Measurements from ENCODE around the gene PTPN14. TPM values are rescaled to one million over a fixed set of nuclear protein-coding genes. Genes with fewer than 3 reads are reported as not detected.

Gene PTPN14
- total RNA-seq, 1 experiment from 2014 or later = 76.4 TPM

GRCh38 chr1:214547747-214548146 lies 3.7 kb downstream of the PTPN14 start:
- Histone ChIP-seq H3K23ac (ENCODE audit: insufficient read length, low read depth, low read length) (no peak overlapping the region), H4K5ac (ENCODE audit: insufficient read length, low read depth, low read length) (no peak overlapping the region), H3K9ac (ENCODE audit: extremely low read depth, insufficient read length, low read length) (no peak overlapping the region), H3K56ac (ENCODE audit: insufficient read length, low read depth, low read length) (no peak overlapping the region), H3K4me1 (ENCODE audit: insufficient read depth, low read length) (peaks cover 10% of the 10 kb centered on the region), H4K20me1 (ENCODE audit: control insufficient read depth, insufficient read depth, insufficient read length) (no peaks in the 10 kb centered on the region), H3K27ac (ENCODE audit: insufficient read length, low read depth, low read length) (no peak overlapping the region), H3K79me2 (ENCODE audit: insufficient read depth, low read length) (peaks cover 53% of the 10 kb centered on the region; the same call in 1 of the 2 replicates), H2BK5ac (ENCODE audit: insufficient read length, low read length) (no peak overlapping the region), H2BK20ac (ENCODE audit: low read depth, low read length, poor library complexity, severe bottlenecking) (no peak overlapping the region), H2BK120ac (ENCODE audit: low read depth, low read length, poor library complexity, severe bottlenecking) (no peak overlapping the region), H3T11ph (ENCODE audit: low read length) (no peak overlapping the region), H2AK5ac (ENCODE audit: insufficient read length, low read length) (no peak overlapping the region), H3K4me2 (ENCODE audit: insufficient read depth, insufficient read length, low read length) (no peak overlapping the region), H4K8ac (replicated peaks; ENCODE audit: insufficient read length, low read depth, low read length) (no peak overlapping the region), H3K18ac (ENCODE audit: insufficient read length, low read depth, low read length) (no peak overlapping the region), H4K91ac (ENCODE audit: insufficient read length, low read depth, low read length) (no peak overlapping the region), H3K4ac (ENCODE audit: low read depth, low read length) (no peak overlapping the region), H2BK15ac (ENCODE audit: low read depth, low read length) (no peak overlapping the region), H3K79me1 (ENCODE audit: insufficient read depth, low read depth, low read length, poor library complexity, severe bottlenecking) (peaks cover 4% of the 10 kb centered on the region), H3K14ac (ENCODE audit: insufficient read depth, low read length) (no peak overlapping the region), H2AFZ (ENCODE audit: low read length) (no peak overlapping the region), H3K9me3 (ENCODE audit: control insufficient read depth, low read depth, low read length) (no peaks in the 10 kb centered on the region), H3K23me2 (ENCODE audit: insufficient read length, low read depth, low read length, poor library complexity, severe bottlenecking) (peaks cover 27% of the 10 kb centered on the region), H3K27me3 (ENCODE audit: insufficient read depth, low read length) (no peaks in the 10 kb centered on the region), H2BK12ac (ENCODE audit: insufficient read length, low read depth, low read length) (no peak overlapping the region)
- H3K4me3 Mint-ChIP-seq = no peak overlapping the region
- peak overlapping the region in 1 of 3 experiments; percentile 45; a peak in 1 of 7 replicates for H3K27ac Mint-ChIP-seq
- H3K4me1 Mint-ChIP-seq = peaks cover 45 to 57% of the 10 kb centered on the region in 2 experiments
- no peaks in the 10 kb centered on the region; a peak in 2 of 5 replicates for H3K9me3 Mint-ChIP-seq
- no peaks in the 10 kb centered on the region for H3K27me3 Mint-ChIP-seq (ENCODE audit: low read depth)
- 0 out of 7 replicates have a peak, but pooled peaks cover 0 to 2% (median 0%) of the 10 kb centered on the region in 3 experiments for H3K36me3 Mint-ChIP-seq (ENCODE audit: insufficient read depth in 1 of 3, low read depth in 3 of 3)
- DNase-seq = no peak
- no peak for TF ChIP-seq CTCF (conservative IDR thresholded peaks at IDR 0.05)
